ENCODE data around the gene CSF2.

DNA sequence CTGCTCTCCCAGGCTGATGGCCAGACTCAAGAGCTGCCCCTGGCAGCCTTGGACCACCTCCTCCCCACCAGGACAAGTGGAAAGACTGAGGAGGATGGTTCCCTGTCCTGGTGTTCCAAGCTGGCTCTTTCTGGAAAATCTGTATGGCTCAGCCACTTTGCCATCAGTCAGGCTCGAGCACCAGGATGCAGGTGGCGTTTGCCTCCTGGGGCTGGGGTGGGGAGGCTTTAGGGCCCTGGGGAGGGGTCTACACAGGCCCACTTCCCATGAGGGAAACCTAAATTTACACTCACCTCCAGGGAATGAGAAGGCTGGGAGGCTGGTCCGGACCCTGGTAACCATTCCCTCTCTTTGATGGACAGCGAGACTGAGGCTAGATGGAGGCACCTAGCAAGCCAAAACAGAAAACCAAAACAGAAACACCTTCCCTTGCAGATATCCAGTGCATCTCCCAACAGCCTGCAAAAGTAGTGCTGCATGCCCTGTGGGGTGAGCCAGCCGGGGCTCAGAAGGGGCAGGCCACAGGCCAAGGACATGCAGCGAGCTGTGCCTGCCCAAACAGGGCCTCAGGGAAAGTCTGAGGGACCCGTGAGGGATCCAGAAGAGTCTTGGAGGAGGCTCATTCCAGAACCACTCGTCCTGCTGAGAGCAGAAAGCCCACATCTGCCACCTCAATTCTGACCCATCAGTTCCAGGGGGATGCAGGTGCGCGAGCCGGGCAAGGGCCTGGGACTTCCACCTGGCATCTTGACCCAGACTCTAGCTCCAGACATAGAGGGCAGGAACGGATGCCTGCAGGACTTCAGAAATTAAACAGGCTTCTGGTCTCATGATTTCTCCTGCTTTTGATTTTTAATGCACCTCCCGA lies 5.4 kb upstream of the CSF2 start:
- TF ChIP-seq EZH2 (IDR thresholded peaks at IDR 0.05; ENCODE audit: borderline replicate concordance, insufficient read depth, low read depth, low read length, poor library complexity, severe bottlenecking), result no peak
- TF ChIP-seq, protein P1, sequence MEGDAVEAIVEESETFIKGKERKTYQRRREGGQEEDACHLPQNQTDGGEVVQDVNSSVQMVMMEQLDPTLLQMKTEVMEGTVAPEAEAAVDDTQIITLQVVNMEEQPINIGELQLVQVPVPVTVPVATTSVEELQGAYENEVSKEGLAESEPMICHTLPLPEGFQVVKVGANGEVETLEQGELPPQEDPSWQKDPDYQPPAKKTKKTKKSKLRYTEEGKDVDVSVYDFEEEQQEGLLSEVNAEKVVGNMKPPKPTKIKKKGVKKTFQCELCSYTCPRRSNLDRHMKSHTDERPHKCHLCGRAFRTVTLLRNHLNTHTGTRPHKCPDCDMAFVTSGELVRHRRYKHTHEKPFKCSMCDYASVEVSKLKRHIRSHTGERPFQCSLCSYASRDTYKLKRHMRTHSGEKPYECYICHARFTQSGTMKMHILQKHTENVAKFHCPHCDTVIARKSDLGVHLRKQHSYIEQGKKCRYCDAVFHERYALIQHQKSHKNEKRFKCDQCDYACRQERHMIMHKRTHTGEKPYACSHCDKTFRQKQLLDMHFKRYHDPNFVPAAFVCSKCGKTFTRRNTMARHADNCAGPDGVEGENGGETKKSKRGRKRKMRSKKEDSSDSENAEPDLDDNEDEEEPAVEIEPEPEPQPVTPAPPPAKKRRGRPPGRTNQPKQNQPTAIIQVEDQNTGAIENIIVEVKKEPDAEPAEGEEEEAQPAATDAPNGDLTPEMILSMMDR (IDR thresholded peaks at IDR 0.05), result no peak

All from B cell (primary cell).